Left lung (tissue), 10 donors: ENCODE data around the gene PDGFC. TPM values are rescaled to one million over a fixed set of nuclear protein-coding genes. Genes with fewer than 3 reads are reported as not detected.

Experiments
- ATAC-seq: fragments of 200-7000 bp; cut with Tn5 transposase; one replicate; pipeline ENCODE4 v1.9.1; 2020; ENCODE audit warnings: moderate library complexity
- DNase-seq, 4 donors: peaks; one replicate each; pipeline ENCODE4 v3.0.0-alpha.2; 2013 to 2020
- H3K27ac ChIP-seq, 2 donors: fragments of 200-600 bp; sonication (generic) in 1 of 2; one replicate each; pipeline versions ENCODE4 v1.5.0 to v1.8.0; 2020 to 2021
- H3K27me3 ChIP-seq, 2 donors: fragments of 200-600 bp; sonication (generic) in 1 of 2; one replicate each; pipeline versions ENCODE4 v1.5.0 to v1.8.0; 2020 to 2021
- H3K36me3 ChIP-seq, 2 donors: fragments of 200-600 bp; sonication (generic) in 1 of 2; one replicate each; pipeline versions ENCODE4 v1.5.0 to v1.8.0; 2020 to 2021
- H3K4me1 ChIP-seq, 2 donors: fragments of 200-600 bp; one replicate each; pipeline ENCODE4 v1.8.0; 2021
- H3K4me3 ChIP-seq, 2 donors: fragments of 200-600 bp; sonication (generic) in 1 of 2; one replicate each; pipeline versions ENCODE4 v1.5.0 to v1.8.0; 2020 to 2021; ENCODE audit warnings: mild to moderate bottlenecking in 1 of 2
- H3K9me3 ChIP-seq, 2 donors: fragments of 200-600 bp; sonication (generic) in 1 of 2; one replicate each; pipeline versions ENCODE4 v1.5.0 to v1.8.0; 2020 to 2021
- intact Hi-C, 2 donors: fragments of 100-400 bp; cut with DNase I; formaldehyde crosslinking; loops; one replicate each; pipeline versions ENCODE4 v1.11.2 to v1.14.2; 2022
- polyA plus RNA-seq, 6 donors: library from polyadenylated mRNA; unstranded; fragments of 120-200 nt; gene quantifications; one replicate each; pipeline ENCODE4 v1.2.1, GENCODE V29; 2013; ENCODE audit not compliant: insufficient read length in 6 of 6
- total RNA-seq, 2 donors: library from RNA; stranded (reverse); fragmentation: NEBNext Ultra II Directional; extraction: Animal tissue kit (Norgen Biotek cat#: 25700); gene quantifications; one replicate each; pipeline ENCODE4 v1.2.1, GENCODE V29; 2021
- TF ChIP-seq, protein P1 (sequence below), 2 donors: fragments of 200-600 bp; sonication (generic) in 1 of 2; IDR thresholded peaks; one replicate each; pipeline versions ENCODE4 v1.5.0 to v1.8.0; 2021; ENCODE audit warnings: antibody characterized with exemption in 2 of 2
- donor health status: DM: no; HTN: yes; CAD: no.
- donor health status: DM: no; HTN: no; CAD: no.

Gene PDGFC
- total and polyA plus RNA-seq, 8 donors: 22.4 to 51.6 (median 37.4) TPM

DNA sequence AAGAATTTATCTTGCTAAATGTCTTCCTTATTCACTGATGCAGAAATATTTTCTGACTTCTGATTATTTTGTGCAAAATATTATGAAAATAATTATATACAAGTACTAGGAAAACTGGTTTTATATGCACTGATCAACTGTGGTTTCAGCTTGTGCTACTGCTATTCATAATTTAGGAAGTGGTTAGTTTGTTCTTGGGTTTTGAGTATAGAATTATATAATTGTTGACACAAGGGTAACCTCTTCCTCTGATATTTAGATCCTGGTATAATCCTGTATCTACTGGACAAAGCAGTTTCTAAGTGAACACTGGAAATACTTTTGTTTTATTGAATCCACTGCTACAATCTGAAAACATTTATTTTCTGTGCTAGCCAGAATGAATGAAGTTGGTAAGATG, 182.8 kb downstream of the PDGFC start:
- Histone ChIP-seq H3K4me3 (no peak overlapping the region), H3K27ac (no peak overlapping the region), H3K9me3 (no peaks in the 10 kb centered on the region), H3K4me1 (no peaks in the 10 kb centered on the region), H3K27me3 (no peaks in the 10 kb centered on the region), H3K36me3 (no peaks in the 10 kb centered on the region)
- no peak for DNase-seq
- intact Hi-C loops: no loop called here
- TF ChIP-seq, protein P1, sequence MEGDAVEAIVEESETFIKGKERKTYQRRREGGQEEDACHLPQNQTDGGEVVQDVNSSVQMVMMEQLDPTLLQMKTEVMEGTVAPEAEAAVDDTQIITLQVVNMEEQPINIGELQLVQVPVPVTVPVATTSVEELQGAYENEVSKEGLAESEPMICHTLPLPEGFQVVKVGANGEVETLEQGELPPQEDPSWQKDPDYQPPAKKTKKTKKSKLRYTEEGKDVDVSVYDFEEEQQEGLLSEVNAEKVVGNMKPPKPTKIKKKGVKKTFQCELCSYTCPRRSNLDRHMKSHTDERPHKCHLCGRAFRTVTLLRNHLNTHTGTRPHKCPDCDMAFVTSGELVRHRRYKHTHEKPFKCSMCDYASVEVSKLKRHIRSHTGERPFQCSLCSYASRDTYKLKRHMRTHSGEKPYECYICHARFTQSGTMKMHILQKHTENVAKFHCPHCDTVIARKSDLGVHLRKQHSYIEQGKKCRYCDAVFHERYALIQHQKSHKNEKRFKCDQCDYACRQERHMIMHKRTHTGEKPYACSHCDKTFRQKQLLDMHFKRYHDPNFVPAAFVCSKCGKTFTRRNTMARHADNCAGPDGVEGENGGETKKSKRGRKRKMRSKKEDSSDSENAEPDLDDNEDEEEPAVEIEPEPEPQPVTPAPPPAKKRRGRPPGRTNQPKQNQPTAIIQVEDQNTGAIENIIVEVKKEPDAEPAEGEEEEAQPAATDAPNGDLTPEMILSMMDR (IDR thresholded peaks at IDR 0.05): no peak
- ATAC-seq: no peak

DNA sequence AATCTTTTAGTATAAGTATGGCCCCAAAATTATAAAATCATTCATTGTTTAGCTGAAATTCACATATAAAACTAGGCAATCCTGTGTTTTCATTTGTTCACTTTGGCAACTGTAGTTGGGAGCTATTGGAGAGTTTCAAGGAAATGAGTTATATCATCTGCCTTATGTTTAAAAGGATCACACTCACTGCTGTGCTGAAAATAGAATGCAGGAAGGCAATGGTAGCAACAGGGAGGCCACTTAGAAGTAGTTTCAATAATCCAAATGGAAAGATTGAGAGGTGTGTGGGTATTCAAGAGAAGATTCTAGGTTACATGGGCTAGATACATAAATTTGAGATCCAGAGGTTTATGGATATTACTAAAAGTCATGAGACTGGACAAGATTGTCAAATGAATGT, 184.9 kb downstream of the PDGFC start:
- intact Hi-C loops: no loop called here
- Histone ChIP-seq H3K27ac (no peak overlapping the region), H3K4me3 (no peak overlapping the region), H3K4me1 (no peaks in the 10 kb centered on the region), H3K27me3 (no peaks in the 10 kb centered on the region), H3K36me3 (no peaks in the 10 kb centered on the region), H3K9me3 (no peaks in the 10 kb centered on the region)
- DNase-seq: no peak
- TF ChIP-seq, protein P1 (IDR thresholded peaks at IDR 0.05): no peak
- no peak for ATAC-seq

DNA sequence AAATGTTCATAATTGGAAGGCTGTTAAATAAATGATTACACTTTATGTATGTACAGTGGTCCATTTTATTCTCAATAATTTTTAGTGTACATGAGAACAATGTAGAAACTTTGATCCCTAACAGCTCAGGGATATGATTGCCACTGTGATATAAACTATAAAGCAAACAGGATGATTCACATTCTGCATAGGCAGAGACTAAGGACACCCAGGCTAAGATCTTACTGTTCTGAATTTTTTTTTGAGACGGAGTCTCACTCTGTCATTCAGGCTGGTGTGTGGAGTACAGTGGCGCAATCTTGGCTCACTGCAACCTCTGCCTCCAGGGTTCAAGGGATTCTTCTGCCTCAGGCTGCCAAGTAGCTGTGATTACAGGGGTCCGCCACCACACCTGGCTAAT, 186.6 kb downstream of the PDGFC start:
- H3K4me1 ChIP-seq: no peaks in the 10 kb centered on the region
- ATAC-seq (no peak), DNase-seq (no peak)
- H3K36me3 ChIP-seq: no peaks in the 10 kb centered on the region
- TF ChIP-seq, protein P1 (IDR thresholded peaks at IDR 0.05): no peak
- no peak overlapping the region for H3K27ac ChIP-seq
- no peaks in the 10 kb centered on the region for H3K9me3 ChIP-seq
- no peaks in the 10 kb centered on the region for H3K27me3 ChIP-seq
- intact Hi-C loops: no loop called here
- H3K4me3 ChIP-seq: no peak overlapping the region

DNA sequence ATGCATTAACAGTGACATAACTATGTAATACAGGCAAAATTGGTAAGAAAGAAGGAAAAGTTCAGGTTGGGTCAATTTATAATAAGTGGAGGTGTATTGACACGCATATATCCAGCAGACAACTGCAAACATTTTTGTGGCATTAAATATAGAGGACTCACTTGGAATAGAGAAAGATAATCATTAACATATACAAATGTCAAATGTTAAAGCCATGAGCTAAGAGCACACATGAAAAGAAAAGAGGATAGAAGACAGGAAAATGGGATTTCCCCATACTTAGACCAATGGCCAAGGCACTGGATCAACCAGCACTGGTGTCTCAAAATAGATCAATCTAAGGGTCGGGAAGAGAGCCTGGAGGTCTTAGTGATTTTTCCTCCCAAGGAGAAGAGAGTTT, 187.6 kb downstream of the PDGFC start:
- Histone ChIP-seq H3K4me1 (peaks cover 0 to 2% of the 10 kb centered on the region in 2 donors), H3K27me3 (no peaks in the 10 kb centered on the region), H3K4me3 (no peak overlapping the region), H3K36me3 (no peaks in the 10 kb centered on the region), H3K27ac (no peak overlapping the region), H3K9me3 (no peaks in the 10 kb centered on the region)
- TF ChIP-seq, protein P1 (IDR thresholded peaks at IDR 0.05): no peak
- DNase-seq: no peak
- intact Hi-C loops: no loop called here
- no peak for ATAC-seq

DNA sequence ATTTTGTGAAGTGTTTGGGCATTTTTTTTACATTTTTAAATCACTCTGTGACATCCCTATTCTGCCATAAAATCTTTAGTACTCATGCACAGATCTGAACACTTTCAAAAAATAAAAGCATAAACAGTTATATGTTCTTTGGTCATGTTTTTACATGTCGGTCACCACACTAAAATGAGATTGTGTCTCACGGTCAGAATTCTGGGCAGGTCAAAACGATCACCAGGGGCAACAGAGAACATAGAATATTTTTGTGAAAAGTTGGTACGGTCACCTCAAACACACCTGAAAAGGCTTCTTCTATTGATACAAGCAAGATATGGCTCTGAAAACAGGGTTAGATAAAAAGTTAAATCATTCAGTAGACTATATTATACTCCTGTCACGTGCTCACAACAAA, 189.1 kb downstream of the PDGFC start:
- DNase-seq (no peak), ATAC-seq (no peak)
- TF ChIP-seq, protein P1 (IDR thresholded peaks at IDR 0.05): no peak
- Histone ChIP-seq H3K9me3 (no peaks in the 10 kb centered on the region), H3K27ac (no peak overlapping the region), H3K27me3 (no peaks in the 10 kb centered on the region), H3K4me1 (peaks cover 0 to 8% of the 10 kb centered on the region in 2 donors), H3K4me3 (no peak overlapping the region), H3K36me3 (no peaks in the 10 kb centered on the region)
- intact Hi-C loops: no loop called here
